ENCODE results near the gene ZNF17.

DNA sequence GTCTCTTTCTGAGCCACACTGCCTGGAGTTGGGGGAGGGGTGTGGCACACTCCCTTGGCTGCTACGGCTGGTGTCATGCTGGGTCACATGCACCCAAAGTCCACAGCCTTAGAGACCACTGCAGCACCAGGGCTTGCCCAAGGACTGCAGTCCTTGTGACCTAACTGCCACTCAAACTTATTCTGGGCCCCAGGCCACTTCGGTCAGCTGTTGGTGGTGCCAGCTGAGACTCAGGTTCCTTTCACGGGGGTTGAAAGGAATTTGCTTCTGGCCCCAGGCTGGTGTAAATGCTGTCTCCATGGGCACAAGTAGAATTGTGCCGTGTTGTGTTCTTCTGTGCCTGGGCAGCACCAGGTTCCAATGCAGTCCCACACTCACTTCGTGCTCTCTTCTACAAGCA lies 55.5 kb downstream of the ZNF17 start:
- TF ChIP-seq CTCF (conservative IDR thresholded peaks at IDR 0.05) (no peak), EZH2 (IDR thresholded peaks at IDR 0.05; ENCODE audit: low read depth) (no peak)
